Central memory CD4-positive, alpha-beta T cell (primary cell): ENCODE results near the gene CNGB1.
"Not testable (repeated sequence)": the region's sequence is repeated elsewhere in the genome, so short reads cannot be mapped to it uniquely, and the experiment has no call there.

Experiments
- DNase-seq: peaks from one replicate; pipeline ENCODE4 v3.0.0; 2022

CNGB1 gene

GRCh38 chr16:57996406-57997175, 25.7 kb upstream of the CNGB1 start:
- DNase-seq, result no peak

- DNase-seq, result no peak
These were observed 24.9 kb upstream of the CNGB1 start for GRCh38 chr16:57995721-57996405.

GRCh38 chr16:57994778-57995177, 23.9 kb upstream of the CNGB1 start:
- DNase-seq, result peak; percentile 37

- DNase-seq, result no peak
These were observed 23.4 kb upstream of the CNGB1 start for GRCh38 chr16:57994361-57994760.

- no peak for DNase-seq
These were observed 23.0 kb upstream of the CNGB1 start for GRCh38 chr16:57993897-57994296.

GRCh38 chr16:57993438-57993837, 22.5 kb upstream of the CNGB1 start:
- no peak for DNase-seq

- DNase-seq, result no peak
These were observed 21.2 kb upstream of the CNGB1 start for GRCh38 chr16:57992084-57992483.

GRCh38 chr16:57991551-57992059, 20.7 kb upstream of the CNGB1 start:
- DNase-seq, result no peak

- DNase-seq, result no peak
These were observed 18.0 kb upstream of the CNGB1 start for GRCh38 chr16:57988929-57989328.

GRCh38 chr16:57987441-57988177, 16.7 kb upstream of the CNGB1 start:
- no peak for DNase-seq

- no peak for DNase-seq
These were observed 15.3 kb upstream of the CNGB1 start for GRCh38 chr16:57986196-57986595.

GRCh38 chr16:57985204-57986181, 14.6 kb upstream of the CNGB1 start:
- DNase-seq, result no peak

- DNase-seq, result peak; percentile 90
These were observed 13.7 kb upstream of the CNGB1 start for GRCh38 chr16:57984443-57985203.

GRCh38 chr16:57982385-57982784, 11.5 kb upstream of the CNGB1 start:
- no peak for DNase-seq

GRCh38 chr16:57981636-57982035, 10.7 kb upstream of the CNGB1 start:
- DNase-seq, result no peak

- DNase-seq, result no peak
These were observed 8.2 kb upstream of the CNGB1 start for GRCh38 chr16:57979006-57979585.

GRCh38 chr16:57978070-57978465, 7.1 kb upstream of the CNGB1 start:
- not testable (repeated sequence) for DNase-seq

- no peak for DNase-seq
These were observed 6.6 kb upstream of the CNGB1 start for GRCh38 chr16:57977418-57978069.

GRCh38 chr16:57976331-57976796, 5.4 kb upstream of the CNGB1 start:
- DNase-seq, result no peak

GRCh38 chr16:57972306-57972705, 1.4 kb upstream of the CNGB1 start:
- DNase-seq, result no peak
